NB4 (cell line): ENCODE data around the gene SGSH.

Experiments used
- DNase-seq: peaks from one replicate; pipeline ENCODE4 v3.0.0; 2010; ENCODE audit warnings: low read depth
- H3K4me3 ChIP-seq: one replicate; pipeline ENCODE4 v1.5.1; 2011; ENCODE audit warnings: mild to moderate bottlenecking, low read depth, low read length, moderate library complexity
- MYC ChIP-seq: IDR thresholded peaks from 2 replicates; pipeline ENCODE4 v1.6.1; 2011; ENCODE audit warnings: low read depth, low read length
- POLR2A ChIP-seq: IDR thresholded peaks from 2 replicates; pipeline ENCODE4 v1.6.1; 2011; ENCODE audit warnings: mild to moderate bottlenecking; ENCODE audit not compliant: insufficient read length; ENCODE audit errors: extremely low read depth
- TF ChIP-seq, protein P1 (sequence below): IDR thresholded peaks from one replicate; pipeline ENCODE4 v1.5.1; 2012; ENCODE audit warnings: low read depth, low read length
- TF ChIP-seq, protein P2 (sequence below): IDR thresholded peaks from 2 replicates; pipeline ENCODE4 v1.6.1; 2011; ENCODE audit warnings: low read depth, low read length

Gene SGSH

DNA sequence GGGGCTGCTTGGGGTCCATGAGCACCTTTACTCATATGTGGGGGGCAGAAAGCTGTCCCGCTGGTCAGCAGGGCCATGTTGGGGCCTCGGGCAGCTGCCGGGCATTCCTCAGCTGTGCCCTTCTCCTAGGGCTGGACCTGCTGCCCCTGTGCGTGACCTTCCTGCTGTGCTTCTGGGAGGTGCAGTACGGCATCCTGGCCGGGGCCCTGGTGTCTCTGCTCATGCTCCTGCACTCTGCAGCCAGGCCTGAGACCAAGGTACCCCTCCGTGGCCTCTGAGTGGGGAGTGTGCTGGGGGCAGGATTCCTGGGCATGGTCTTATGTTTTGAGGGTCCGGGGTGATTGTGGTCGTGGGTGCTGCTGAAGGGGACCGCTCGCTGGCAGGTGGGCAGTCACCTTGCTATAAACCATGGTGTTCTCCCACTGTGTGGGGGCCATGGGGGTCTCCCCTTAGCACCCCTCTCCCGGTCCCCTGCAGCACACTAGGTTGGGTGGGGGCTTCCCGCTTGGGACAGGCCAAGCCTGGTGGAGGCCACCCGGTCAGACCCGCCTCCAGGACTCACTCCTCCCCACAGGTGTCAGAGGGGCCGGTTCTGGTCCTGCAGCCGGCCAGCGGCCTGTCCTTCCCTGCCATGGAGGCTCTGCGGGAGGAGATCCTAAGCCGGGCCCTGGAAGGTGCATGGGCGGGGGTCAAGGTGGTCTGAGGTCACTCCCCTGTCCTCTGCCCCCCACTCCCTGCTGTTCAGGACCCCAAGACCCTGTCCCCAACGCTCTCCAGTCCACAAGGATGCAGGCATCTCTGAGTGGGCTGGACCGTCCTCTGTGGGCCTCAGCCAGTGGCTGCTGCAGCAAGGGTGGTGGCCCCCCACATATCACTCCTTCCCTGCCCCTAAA, 28.1 kb upstream of the SGSH start:
- no peak for DNase-seq
- no peak for TF ChIP-seq POLR2A
- TF ChIP-seq, protein P1, sequence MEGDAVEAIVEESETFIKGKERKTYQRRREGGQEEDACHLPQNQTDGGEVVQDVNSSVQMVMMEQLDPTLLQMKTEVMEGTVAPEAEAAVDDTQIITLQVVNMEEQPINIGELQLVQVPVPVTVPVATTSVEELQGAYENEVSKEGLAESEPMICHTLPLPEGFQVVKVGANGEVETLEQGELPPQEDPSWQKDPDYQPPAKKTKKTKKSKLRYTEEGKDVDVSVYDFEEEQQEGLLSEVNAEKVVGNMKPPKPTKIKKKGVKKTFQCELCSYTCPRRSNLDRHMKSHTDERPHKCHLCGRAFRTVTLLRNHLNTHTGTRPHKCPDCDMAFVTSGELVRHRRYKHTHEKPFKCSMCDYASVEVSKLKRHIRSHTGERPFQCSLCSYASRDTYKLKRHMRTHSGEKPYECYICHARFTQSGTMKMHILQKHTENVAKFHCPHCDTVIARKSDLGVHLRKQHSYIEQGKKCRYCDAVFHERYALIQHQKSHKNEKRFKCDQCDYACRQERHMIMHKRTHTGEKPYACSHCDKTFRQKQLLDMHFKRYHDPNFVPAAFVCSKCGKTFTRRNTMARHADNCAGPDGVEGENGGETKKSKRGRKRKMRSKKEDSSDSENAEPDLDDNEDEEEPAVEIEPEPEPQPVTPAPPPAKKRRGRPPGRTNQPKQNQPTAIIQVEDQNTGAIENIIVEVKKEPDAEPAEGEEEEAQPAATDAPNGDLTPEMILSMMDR, result no peak
- no peak for TF ChIP-seq MYC
- TF ChIP-seq, protein P2, sequence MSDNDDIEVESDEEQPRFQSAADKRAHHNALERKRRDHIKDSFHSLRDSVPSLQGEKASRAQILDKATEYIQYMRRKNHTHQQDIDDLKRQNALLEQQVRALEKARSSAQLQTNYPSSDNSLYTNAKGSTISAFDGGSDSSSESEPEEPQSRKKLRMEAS, result no peak
- H3K4me3 ChIP-seq, result no peak overlapping the region

DNA sequence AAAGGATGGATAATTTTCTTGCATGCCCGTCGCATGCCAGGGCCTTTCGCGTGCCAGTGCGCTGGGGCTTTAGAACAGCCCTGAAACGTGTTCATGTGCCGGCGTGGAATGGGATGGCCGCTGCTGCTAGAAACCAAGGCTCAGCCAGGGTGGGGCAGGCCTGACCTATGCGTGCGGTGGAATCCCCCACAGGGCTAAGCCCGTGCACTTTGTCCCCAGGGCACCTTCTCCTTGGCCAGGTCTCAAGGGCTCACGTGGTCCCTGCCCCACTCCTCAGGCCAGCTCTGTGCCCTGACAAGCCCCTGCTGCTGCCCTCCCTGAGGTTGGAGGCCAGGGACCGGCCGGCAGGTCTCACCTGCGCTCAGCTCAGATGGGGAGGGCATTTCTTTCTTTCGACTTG, 27.4 kb upstream of the SGSH start:
- TF ChIP-seq MYC (no peak), POLR2A (no peak)
- TF ChIP-seq, protein P1, result no peak
- TF ChIP-seq, protein P2, result no peak
- DNase-seq, result no peak
- no peak overlapping the region for H3K4me3 ChIP-seq

DNA sequence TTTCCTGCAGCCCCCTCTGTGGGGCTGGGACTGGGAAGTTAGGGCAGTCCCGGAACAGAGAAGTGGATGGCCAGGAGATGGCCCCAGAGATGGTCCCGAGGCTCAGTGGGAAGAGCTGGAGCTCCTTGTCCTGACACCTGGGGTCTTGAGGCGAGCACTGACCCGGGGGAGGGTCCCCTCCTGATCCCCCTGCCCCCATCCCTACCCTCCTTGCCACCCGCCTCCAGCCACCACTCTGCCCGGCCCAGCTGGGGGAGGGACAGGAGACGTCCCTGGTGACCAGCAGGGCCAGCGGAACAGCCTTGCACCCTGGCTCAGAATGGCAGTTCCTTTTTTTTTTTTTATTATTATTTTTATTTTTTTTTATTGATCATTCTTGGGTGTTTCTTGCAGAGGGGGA, 26.6 kb upstream of the SGSH start:
- no peak overlapping the region for H3K4me3 ChIP-seq
- no peak for DNase-seq
- no peak for TF ChIP-seq MYC
- TF ChIP-seq POLR2A, result no peak
- TF ChIP-seq, protein P1, result no peak
- TF ChIP-seq, protein P2, result no peak

DNA sequence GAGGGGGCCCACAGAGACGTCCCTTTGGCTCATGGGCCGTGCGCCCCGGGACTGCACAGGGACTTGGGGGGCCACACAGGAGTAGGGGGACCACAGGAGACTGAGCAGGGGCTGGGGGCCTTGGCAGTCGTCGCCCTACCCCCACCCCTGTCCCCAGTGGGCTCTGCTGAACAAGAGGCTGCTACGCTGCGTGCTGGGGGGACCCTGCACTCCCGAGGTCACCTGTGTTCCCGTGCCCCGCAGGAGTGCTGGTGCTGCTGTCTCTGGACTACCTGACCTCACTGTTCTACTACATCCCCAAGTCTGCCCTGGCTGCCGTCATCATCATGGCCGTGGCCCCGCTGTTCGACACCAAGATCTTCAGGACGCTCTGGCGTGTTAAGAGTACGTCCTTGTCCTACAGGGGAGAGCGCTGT, 26.1 kb upstream of the SGSH start:
- TF ChIP-seq, protein P2, result no peak
- no peak for TF ChIP-seq POLR2A
- TF ChIP-seq, protein P1, result no peak
- no peak for TF ChIP-seq MYC
- no peak for DNase-seq
- H3K4me3 ChIP-seq, result no peak overlapping the region

DNA sequence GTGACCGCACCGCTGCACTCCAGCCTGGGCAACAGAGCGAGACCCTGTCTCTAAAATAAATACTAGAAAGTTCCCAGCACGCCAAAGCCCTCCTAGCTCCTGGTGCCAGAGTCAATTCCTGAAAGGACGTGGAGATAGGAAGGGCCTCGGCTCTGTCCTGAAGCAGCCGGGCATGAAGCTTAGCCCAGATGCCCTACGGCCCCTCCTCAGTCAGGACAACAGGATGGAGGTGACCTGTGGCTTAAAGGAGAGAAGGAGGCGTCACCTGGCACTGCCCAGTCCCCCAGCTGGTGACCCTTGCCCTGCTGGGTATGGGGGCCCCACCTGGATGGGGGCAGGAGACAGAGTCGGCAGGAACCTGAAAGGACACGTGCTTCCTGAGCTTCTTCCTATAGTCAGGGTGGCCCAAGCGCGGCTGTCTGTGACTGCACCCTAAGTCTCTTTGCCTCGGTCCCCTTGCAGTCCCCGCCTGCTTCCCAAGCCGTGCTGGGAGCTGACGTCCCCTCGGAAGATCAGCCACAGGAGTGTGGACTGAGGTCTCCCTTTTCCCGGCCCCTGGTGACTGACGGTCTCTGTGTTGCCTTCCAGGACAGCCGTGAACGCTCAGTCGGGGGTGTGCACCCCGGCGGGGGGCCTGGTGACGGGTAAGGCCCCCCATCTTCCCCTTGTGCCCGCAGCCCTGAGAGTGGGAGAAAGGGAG, 25.6 kb upstream of the SGSH start:
- no peak for TF ChIP-seq MYC
- TF ChIP-seq POLR2A, result no peak
- TF ChIP-seq, protein P2, result no peak
- TF ChIP-seq, protein P1, result no peak
- DNase-seq, result no peak
- H3K4me3 ChIP-seq, result no peak overlapping the region
